Measurements from ENCODE around the gene MRAP2.

Gene MRAP2

DNA sequence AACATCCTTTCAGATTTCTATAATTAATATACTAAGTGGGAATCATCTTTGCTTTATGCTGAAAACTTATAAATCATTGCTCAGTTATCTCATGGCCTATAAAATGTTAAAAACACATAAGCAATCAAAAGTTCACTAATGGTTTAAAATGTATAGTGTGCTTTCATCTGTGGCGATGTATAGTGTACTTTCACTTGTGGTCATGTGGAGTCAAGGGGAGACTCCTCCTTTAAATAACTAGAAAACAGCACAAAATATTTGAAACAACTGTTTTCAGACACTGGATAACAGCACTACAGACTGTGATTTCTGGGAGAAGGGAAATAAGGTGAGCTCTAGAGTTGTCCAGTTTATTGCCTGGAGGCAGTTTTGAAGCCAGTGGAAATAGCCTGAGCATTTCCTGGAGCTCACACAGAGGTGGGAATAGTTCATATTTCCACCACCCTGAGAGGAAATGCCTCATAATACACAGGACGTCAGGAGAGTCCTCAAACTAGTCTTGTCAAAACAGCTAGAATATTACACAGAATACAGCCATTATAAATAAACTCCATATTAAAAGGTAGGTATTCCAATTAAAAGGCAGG lies 104.5 kb downstream of the MRAP2 start:
- no peak for DNase-seq

GRCh38 chr6:84139311-84139710 lies 105.7 kb downstream of the MRAP2 start:
- no peak for DNase-seq
